GM18951 (cell line): ENCODE data around the gene BARD1.
"Not testable (repeated sequence)": the region's sequence is repeated elsewhere in the genome, so short reads cannot be mapped to it uniquely, and the experiment has no call there.

Source experiments
- POLR2A ChIP-seq: IDR thresholded peaks from 4 replicates; pipeline ENCODE4 v1.6.1; 2011; ENCODE audit warnings: mild to moderate bottlenecking; ENCODE audit not compliant: insufficient read length, insufficient read depth; ENCODE audit errors: extremely low read depth
- in situ Hi-C: fragments of 300-500 bp; cut with MboI; formaldehyde crosslinking; loops from one replicate; pipeline ENCODE4 v1.12.0; 2022; ENCODE audit warnings: low sequenced_read_pairs, mixed read lengths, inconsistent platforms; ENCODE audit not compliant: unreplicated experiment

BARD1 gene

GRCh38 chr2:214801068-214801467 lies 8.4 kb downstream of the BARD1 start:
- in situ Hi-C loops = no loop called here
- TF ChIP-seq POLR2A = no peak

- TF ChIP-seq POLR2A = no peak
- in situ Hi-C loops = no loop called here
Observed at GRCh38 chr2:214800180-214800579, 9.3 kb downstream of the BARD1 start.

GRCh38 chr2:214796911-214797310 lies 12.6 kb downstream of the BARD1 start:
- no peak for TF ChIP-seq POLR2A
- in situ Hi-C loops = no loop called here

GRCh38 chr2:214783181-214783580 lies 26.3 kb downstream of the BARD1 start:
- in situ Hi-C loops = not testable (repeated sequence)

- no peak for TF ChIP-seq POLR2A
- in situ Hi-C loops = no loop called here
Observed at GRCh38 chr2:214782671-214783070, 26.8 kb downstream of the BARD1 start.

- in situ Hi-C loops = no loop called here
- no peak for TF ChIP-seq POLR2A
Observed at GRCh38 chr2:214781226-214781625, 28.3 kb downstream of the BARD1 start.

GRCh38 chr2:214775971-214776370 lies 33.5 kb downstream of the BARD1 start:
- TF ChIP-seq POLR2A = no peak
- in situ Hi-C loops = no loop called here

GRCh38 chr2:214774108-214774507 lies 35.4 kb downstream of the BARD1 start:
- no peak for TF ChIP-seq POLR2A
- in situ Hi-C loops = no loop called here

- in situ Hi-C loops = no loop called here
Observed at GRCh38 chr2:214772443-214773015, 37.0 kb downstream of the BARD1 start.

GRCh38 chr2:214765180-214765579 lies 44.3 kb downstream of the BARD1 start:
- in situ Hi-C loops = no loop called here
- TF ChIP-seq POLR2A = no peak

More at GRCh38 chr2:214772443-214773015, 37.0 kb downstream of the BARD1 start:
- no peak for TF ChIP-seq POLR2A

- in situ Hi-C loops = no loop called here
- no peak for TF ChIP-seq POLR2A
Observed at GRCh38 chr2:214753455-214753854, 56.0 kb downstream of the BARD1 start.

- in situ Hi-C loops = no loop called here
- no peak for TF ChIP-seq POLR2A
Observed at GRCh38 chr2:214750529-214750928, 59.0 kb downstream of the BARD1 start.

- no peak for TF ChIP-seq POLR2A
- in situ Hi-C loops = no loop called here
Observed at GRCh38 chr2:214747992-214748391, 61.5 kb downstream of the BARD1 start.

GRCh38 chr2:214742119-214742518 lies 67.4 kb downstream of the BARD1 start:
- no peak for TF ChIP-seq POLR2A
- in situ Hi-C loops = no loop called here

GRCh38 chr2:214740867-214741395 lies 68.6 kb downstream of the BARD1 start:
- in situ Hi-C loops = no loop called here
- TF ChIP-seq POLR2A = no peak
